ENCODE results near the gene DHRS2.
"Not testable (repeated sequence)": the region's sequence is repeated elsewhere in the genome, so short reads cannot be mapped to it uniquely, and the experiment has no call there.

Gene DHRS2, protein sequence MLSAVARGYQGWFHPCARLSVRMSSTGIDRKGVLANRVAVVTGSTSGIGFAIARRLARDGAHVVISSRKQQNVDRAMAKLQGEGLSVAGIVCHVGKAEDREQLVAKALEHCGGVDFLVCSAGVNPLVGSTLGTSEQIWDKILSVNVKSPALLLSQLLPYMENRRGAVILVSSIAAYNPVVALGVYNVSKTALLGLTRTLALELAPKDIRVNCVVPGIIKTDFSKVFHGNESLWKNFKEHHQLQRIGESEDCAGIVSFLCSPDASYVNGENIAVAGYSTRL
- 0 to 1.2 (median 0.15) reads per million in 4 donors for total RNA-seq

DNA sequence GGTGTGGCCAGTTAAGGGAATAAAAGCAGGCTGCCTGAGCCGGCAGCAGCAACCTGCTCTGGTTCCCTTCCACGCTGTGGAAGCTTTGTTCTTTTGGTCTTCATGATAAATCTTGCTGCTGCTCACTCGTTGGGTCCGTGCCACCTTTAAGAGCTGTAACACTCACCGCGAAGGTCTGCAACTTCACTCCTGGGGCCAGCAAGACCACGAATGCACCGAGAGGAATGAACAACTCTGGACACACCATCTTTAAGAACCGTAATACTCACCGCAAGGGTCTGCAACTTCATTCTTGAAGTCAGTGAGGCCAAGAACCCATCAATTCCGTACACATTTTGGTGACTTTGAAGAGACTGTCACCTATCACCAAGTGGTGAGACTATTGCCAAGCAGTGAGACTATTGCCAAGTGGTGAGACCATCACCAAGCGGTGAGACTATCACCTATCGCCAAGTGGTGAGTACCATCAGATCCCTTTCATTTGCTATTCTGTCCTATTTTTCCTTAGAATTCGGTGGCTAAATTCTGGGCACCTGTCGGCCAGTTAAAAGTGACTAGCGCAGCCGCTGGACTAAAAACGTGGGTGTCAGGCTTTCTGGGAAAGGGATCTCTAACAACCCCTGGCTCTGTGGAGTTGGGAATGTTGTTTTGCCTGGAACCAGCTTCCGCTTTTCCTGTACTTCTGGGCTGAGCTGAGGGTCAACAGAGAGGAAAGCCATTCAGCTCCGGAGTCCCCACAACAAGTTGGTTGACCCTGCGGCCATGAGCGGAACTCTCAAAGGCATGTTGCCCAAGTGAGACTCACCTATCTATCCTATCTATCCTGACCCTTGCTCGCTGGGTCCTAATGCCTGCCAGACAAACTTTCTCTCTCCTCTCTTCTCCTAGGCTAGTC, at the start of gene DHRS2:
DHRS2 (plus strand) TSS at position 48 of the 895 bp plus-strand sequence. CDS start 2,501 bp downstream, outside the sequence.
- DNase-seq: no peak

DNA sequence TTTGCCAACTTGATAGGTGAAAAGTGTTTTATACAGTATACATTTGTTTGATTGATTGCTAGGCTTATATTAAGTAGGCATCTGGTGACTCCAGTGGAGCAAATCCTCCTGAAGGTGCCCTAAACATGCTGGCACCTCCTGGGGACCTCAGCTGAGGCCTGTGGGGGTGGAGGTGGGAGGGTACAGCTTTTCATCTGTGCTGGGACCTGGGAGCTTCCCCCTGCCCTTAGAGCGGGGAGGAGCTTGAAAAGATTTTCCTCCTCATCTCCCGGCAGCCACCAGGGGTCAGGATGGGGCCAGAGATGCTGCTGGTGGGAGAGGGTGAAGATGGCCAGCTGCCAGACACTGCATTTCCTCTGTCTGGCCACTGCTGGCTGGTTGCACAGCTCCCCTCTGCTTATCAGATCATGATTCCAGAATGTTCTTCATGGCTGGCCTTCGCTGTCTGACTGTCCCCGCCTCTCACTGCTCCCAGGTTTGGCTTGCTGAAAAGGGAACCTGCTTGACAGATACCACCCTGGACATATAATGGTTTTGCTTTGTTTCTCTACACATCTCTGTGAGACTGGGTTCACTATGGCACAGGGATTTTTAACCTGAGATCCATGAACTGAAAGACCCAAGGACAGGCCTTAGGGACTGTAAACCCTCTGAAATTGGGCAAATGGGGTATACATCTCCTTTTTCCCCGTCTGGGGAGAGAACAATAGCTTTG, 47.1 kb upstream of the DHRS2 start:
- peak; percentile 59 to 75 (median 70) for DNase-seq

DNA sequence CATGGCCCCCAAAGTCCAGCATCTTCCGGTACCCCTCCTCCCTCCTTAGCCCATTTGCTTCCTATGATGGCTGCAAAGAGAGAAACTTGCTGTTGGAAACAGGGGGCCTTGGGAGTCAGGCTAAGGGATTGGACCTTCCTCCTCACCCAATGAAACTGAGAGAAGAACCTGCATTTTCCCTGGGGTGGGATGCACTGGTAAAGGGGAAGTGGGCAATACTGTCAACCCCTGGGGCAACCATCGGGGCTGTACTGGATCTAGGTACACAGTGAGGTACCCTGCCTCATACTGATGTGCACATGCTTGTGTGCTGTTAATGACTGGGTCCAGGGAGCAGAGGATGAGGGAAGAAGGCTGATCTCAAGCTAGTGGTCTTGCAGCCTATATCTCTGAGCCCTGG, 46.6 kb upstream of the DHRS2 start:
- no peak for DNase-seq

DNA sequence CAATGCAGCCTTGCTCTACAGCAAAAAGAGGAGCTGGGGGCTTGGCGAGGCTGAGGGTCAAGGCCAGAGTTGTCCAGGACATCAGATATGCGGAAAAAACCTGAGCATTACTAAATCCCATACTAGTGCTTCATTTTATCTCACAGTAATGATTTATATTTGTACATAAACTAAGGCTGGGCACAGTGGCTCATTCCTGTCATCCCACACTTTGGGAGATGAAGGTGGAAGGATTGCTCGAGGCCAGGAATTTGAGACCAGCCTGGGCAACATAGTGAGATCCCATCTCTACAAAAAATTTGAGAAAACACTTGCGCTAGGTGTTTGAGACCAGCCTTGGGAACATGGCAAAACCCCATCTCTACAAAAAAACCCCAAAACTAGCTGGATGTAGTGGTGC, 46.0 kb upstream of the DHRS2 start:
- no peak for DNase-seq

GRCh38 chr14:23594191-23594590, 42.0 kb upstream of the DHRS2 start:
- DNase-seq: not testable (repeated sequence)

GRCh38 chr14:23600322-23600707, 35.8 kb upstream of the DHRS2 start:
- DNase-seq: no peak

DNA sequence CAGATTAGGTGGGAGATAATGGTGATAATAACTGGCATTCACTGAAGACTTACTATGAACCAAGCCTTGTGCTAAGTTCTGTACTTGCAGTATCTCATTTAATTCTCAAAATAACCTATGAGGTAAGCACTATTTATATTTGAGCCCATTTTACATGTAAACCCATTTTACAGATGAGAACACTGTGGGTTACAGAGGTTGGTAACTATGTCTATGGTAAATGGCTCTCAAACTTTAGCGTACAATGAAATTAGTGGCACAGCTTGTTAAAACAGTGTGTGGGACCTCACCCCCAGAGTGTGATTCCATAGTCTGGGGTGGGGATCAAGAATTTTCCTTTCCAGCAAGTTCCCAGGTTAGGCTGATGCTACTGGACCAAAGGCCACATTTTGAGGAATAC, 35.4 kb upstream of the DHRS2 start:
- DNase-seq: no peak

DNA sequence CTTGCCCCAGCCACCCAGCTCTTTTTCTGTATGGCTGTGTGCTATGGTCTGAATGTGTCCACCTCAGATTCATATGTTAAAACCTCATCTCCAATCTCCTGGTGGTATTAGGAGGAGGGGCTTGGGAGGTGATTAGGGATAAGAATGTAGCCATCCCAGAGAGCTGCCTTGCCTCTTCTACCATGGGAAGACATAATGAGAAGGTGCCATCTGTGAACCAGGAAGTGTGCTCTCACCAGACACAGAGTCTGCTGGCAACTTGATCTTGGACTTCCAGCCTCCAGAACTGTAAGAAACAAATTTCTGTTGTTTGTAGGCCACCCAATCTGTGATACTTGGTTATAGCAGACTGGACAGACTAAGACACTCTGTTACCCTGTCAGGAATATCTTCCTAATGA, 34.7 kb upstream of the DHRS2 start:
- no peak for DNase-seq

DNA sequence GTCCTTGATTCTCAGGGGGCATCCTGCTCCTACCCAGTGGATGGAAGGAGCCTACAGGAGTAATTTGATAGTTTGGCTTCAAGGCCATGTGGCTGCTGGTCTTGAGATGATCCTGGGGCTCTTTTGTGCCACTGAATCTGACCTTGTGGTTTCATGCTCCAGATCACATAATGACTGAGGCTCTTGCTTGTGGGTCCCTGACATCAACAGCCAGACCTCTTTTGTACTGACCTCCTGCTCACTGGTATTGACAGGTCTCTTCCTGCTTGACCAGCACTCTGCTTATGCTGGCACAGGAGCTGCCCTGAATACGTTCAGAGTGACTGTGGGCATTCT, 34.4 kb upstream of the DHRS2 start:
- no peak for DNase-seq

GRCh38 chr14:23602181-23603095, 33.7 kb upstream of the DHRS2 start:
- no peak for DNase-seq

DNA sequence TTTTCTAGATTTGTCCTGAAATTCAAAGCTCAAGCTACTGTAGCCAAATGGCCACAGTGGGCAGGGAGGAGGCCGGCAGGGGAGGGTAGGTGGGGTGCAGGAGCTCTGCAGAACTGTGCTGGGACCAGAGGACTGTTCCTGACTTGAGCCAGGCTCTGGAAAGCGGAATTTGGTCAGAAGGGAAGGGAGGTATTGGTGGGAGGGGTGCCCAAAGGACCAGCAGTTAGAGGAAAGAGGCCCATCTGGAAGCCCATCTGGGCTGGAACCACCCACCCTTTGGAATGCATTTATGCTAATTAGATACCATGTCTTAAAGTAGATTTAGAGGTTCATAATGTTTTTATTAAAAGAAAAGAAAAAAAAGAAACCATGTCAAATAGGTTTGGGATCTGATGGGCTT, 33.1 kb upstream of the DHRS2 start:
- DNase-seq: no peak

DNA sequence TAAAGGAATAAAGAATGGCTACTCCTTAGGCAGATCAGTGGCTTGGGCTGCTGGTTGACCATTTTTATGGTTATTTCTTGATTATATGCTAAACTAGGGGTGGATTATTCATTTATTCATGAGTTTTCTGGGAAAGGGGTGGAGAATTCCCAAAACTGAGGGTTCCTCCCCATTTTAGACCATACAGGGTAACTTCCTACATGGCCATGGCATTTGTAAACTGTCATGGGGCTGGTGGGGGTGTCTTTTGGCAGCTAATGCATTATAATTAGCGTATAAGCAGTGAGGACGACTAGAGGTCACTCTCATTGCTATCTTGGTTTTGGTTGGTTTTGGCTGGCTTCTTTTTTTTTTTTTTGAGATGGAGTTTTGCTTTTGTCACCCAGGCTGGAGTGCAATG, 32.0 kb upstream of the DHRS2 start:
- no peak for DNase-seq

DNA sequence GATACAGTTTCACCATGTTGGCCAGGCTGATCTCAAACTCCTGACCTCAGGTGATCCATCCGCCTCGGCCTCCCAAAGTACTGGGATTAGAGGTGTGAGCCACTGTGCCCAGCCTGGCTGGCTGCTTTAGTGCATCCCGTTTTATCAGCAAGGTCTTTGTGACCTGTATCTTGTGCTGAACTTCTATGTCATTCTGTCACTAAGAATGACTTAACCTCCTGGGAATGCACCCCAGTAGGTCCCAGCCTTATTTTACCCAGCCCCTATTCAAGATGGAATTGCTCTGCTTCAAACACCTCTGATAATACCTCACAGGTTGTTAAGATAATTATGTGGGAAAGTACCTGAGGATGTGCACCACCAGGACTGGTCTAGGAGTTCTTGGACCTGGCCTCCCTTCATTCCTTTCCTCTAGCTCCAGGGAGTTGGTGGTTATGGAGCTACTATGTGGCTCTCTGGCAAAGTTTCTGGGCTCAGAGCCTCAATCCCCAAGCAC, 31.4 kb upstream of the DHRS2 start:
- DNase-seq: no peak

DNA sequence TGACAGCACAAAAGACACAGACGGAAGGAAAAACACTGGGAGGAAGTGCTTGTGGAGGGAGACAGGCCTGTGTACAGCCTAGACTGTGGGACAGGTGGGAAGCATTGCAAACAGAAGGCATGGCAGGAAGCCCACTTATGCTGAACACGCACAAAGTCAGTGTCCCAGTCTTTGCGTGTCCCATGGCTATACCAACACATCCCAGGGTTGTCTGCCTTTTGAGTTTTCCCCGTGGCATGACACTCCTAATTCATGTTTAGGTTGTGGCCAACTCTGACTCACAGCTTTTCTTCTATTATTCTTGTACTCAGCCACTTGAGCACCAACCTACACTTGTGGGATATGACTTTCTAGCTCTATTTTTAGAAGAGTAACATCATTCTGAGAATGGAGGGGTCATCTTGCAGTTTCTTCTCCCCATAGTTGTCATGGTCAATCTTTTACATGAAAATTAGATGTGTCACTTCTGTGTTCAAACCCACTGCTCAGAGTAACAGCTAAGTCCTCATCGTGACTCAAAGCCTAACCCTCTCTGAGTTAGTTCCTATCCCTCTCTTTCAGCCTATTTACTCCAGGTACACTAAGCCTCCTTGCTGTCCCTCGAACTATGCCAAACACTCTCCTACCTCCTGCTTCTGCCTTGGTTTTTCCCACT, 30.1 kb upstream of the DHRS2 start:
- peak in 1 of 5 donors; percentile 37 for DNase-seq

GRCh38 chr14:23608454-23608853, 27.7 kb upstream of the DHRS2 start:
- DNase-seq: no peak

DNA sequence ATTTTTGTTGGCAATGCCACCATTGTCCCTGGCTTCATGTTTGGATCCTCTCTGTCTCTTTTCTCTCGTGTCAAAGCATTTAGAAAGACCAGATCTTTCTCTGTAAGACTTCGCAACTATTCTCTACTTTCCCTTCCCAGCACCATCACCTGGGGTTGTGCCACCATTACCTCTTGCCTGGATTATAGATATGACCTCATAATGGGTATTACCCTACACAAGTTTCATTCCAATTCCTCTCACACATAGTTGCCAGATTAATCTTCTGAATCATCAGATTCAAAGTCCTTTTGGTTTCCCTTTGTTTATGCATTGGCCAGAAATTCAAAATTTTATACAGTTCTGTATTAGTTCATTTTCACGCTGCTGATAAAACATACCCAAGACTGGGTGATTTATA, 27.2 kb upstream of the DHRS2 start:
- DNase-seq: no peak

DNA sequence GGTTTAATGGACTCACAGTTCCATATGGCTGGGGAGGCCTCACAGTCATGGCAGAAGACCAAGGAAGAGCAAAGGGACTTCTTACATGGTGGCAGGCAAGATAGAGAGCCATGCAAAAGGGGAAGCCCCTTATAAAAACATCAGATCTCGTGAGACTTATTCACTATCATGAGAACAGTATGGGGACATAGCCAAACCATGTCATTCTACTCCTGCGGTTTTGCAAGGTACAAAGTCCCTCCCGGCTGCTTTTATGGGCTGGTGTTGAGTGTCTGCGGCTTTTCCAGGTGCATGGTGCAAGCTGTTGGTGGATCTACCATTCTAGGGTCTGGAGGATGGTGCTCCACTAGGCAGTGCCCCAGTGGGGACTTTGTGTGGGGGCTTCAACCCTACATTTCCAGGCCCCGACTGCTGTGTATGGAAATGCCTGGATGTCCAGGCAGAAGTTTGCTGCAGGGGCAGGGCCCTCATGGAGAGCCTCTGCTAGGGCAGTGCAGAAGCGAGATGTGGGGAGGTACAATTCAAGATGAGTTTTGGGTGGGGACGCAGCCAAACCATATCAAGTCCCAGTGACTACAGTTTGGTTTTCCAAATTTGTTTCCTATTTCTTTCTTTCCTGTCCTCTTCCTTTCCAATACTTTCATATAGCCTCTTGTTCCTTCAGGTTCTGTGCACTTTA, 26.6 kb upstream of the DHRS2 start:
- not testable (repeated sequence) for DNase-seq

DNA sequence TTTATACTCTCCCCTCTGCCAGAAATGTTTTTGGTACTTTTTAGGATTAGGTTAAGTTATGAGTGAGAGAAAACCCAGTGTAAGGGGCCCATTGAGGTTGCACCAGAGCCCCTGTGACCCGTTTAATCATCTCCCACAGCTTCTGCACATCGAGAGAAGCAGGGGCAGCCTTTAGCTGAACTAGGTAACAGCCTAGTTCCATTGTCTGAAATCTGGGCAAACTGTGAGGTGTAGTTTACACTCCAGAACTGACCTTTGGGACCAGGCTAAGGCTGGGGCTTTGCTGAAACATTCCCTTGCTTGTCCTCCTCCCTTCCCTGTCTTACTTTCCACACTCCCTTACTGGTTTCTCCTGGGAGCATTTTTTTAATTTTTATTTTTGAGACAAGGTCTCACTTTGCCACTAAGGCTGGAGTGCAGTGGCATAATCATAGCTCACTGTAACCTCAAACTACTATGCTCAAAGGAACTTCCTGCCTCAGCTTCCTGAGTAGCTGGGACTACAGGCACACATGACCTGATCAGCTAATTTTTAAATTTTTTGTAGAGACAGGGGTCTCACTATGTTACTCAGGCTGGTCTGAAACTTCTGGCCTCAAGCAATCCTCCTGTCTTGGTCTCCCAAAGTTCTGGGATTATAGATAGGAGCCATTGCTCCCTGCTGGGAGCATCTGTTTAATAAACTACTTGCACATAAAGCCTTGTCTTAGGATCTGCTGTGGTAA, 25.9 kb upstream of the DHRS2 start:
- DNase-seq: peak in 1 of 5 donors; percentile 28

- peak in 1 of 5 donors; percentile 11 for DNase-seq
Measured at GRCh38 chr14:23610815-23611289, 25.3 kb upstream of the DHRS2 start.

DNA sequence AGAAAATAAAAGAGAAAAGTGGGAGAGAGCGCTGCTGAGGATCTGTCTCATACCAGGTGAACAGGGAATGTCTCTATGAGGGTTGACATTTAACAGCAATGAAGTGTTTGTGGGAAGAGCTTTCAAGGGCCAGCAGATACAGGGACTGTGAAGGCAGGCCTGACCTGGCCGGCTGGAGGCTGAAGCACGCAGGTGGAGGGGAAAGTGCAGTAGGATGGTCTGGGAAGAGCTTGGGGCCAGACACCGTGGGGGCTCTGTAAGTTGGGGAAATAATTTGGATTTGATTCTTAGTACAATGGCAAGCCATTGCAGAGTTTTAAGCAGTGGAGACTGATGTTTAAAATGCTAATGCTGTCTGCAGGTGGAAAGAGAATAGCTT, 23.8 kb upstream of the DHRS2 start:
- DNase-seq: no peak

Data from T-helper 1 cell (primary cell).